Vagina (tissue), 2 donors: ENCODE measurements around the gene RPL7L1. TPM values are rescaled to one million over a fixed set of nuclear protein-coding genes. Genes with fewer than 3 reads are reported as not detected.

Experiments used
- DNase-seq, 2 donors: peaks; one replicate each; pipeline ENCODE4 v3.0.0-alpha.2; 2017; ENCODE audit errors: extremely low spot score in 2 of 2
- H3K27ac ChIP-seq: fragments of 200-600 bp; sonication (generic); one replicate; pipeline ENCODE4 v1.5.1; 2019
- H3K27me3 ChIP-seq: fragments of 200-600 bp; sonication (generic); one replicate; pipeline ENCODE4 v1.5.1; 2019
- H3K36me3 ChIP-seq, 2 donors: fragments of 200-600 bp; sonication (generic); one replicate each; pipeline ENCODE4 v1.5.1; 2017 to 2019
- H3K4me1 ChIP-seq: fragments of 200-600 bp; sonication (generic); one replicate; pipeline ENCODE4 v1.5.1; 2019
- H3K4me3 ChIP-seq, 2 donors: fragments of 200-600 bp; sonication (generic); 1 replicate in 1 of 2; 2 replicates in 1 of 2; pipeline ENCODE4 v1.5.1; 2016 to 2019
- H3K9me3 ChIP-seq: fragments of 200-600 bp; sonication (generic); one replicate; pipeline ENCODE4 v1.5.1; 2019
- POLR2A ChIP-seq, 2 donors: fragments of 450-650 bp; IDR thresholded peaks; one replicate each; pipeline ENCODE4 v1.6.1; 2017; ENCODE audit warnings: antibody characterized with exemption in 2 of 2, mild to moderate bottlenecking in 2 of 2, moderate library complexity in 2 of 2
- POLR2AphosphoS5 ChIP-seq, 2 donors: sonication (generic); formaldehyde crosslinking; IDR thresholded peaks; one replicate each; pipeline ENCODE4 v1.9.0; 2017; ENCODE audit warnings: antibody characterized with exemption in 2 of 2, mild to moderate bottlenecking in 2 of 2, low read depth in 1 of 2; ENCODE audit not compliant: insufficient read depth in 1 of 2
- intact Hi-C: fragments of 100-400 bp; cut with DNase I; formaldehyde crosslinking; loops from one replicate; pipeline ENCODE4 v1.15.1; 2023
- total RNA-seq: library from RNA; depleted of rRNA; stranded (reverse); fragments of >200 nt; gene quantifications from one replicate; pipeline ENCODE4 v1.2.3, GENCODE V29; 2016
- TF ChIP-seq, protein P1 (sequence below), 3 experiments: fragments of 450-650 bp in 2 of 3; fragments of 200-600 bp in 1 of 3; sonication (generic) in 1 of 3; IDR thresholded peaks; one replicate each; pipeline ENCODE4 v1.5.1; 2017 to 2019; ENCODE audit warnings: antibody characterized with exemption in 3 of 3, mild to moderate bottlenecking in 2 of 3, moderate library complexity in 2 of 3

The RPL7L1 gene
- total RNA-seq, 1 donor from 2014 or later, result 55.7 TPM

- peaks cover 0 to 44% of the 10 kb centered on the region in 2 donors for H3K36me3 ChIP-seq
- no peak overlapping the region for H3K4me3 ChIP-seq
- no peaks in the 10 kb centered on the region for H3K27me3 ChIP-seq
- H3K27ac ChIP-seq, result no peak overlapping the region
- H3K9me3 ChIP-seq, result no peaks in the 10 kb centered on the region
- TF ChIP-seq POLR2A (IDR thresholded peaks at IDR 0.05) (no peak), POLR2AphosphoS5 (IDR thresholded peaks at IDR 0.05; ENCODE audit: insufficient read depth in 1 of 2, low read depth in 1 of 2) (no peak)
- TF ChIP-seq, protein P1, sequence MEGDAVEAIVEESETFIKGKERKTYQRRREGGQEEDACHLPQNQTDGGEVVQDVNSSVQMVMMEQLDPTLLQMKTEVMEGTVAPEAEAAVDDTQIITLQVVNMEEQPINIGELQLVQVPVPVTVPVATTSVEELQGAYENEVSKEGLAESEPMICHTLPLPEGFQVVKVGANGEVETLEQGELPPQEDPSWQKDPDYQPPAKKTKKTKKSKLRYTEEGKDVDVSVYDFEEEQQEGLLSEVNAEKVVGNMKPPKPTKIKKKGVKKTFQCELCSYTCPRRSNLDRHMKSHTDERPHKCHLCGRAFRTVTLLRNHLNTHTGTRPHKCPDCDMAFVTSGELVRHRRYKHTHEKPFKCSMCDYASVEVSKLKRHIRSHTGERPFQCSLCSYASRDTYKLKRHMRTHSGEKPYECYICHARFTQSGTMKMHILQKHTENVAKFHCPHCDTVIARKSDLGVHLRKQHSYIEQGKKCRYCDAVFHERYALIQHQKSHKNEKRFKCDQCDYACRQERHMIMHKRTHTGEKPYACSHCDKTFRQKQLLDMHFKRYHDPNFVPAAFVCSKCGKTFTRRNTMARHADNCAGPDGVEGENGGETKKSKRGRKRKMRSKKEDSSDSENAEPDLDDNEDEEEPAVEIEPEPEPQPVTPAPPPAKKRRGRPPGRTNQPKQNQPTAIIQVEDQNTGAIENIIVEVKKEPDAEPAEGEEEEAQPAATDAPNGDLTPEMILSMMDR (IDR thresholded peaks at IDR 0.05), result no peak
- DNase-seq, result no peak
- peaks cover 10% of the 10 kb centered on the region for H3K4me1 ChIP-seq
- intact Hi-C loops, result no loop called here
These were observed 58.4 kb downstream of the RPL7L1 start for GRCh38 chr6:42937548-42938427.

- peaks cover 0 to 44% of the 10 kb centered on the region in 2 donors for H3K36me3 ChIP-seq
- H3K4me1 ChIP-seq, result peaks cover 3% of the 10 kb centered on the region
- no peak for TF ChIP-seq POLR2A (IDR thresholded peaks at IDR 0.05)
- TF ChIP-seq, protein P1 (IDR thresholded peaks at IDR 0.05), result no peak
- no peak for TF ChIP-seq POLR2AphosphoS5 (IDR thresholded peaks at IDR 0.05; ENCODE audit: insufficient read depth in 1 of 2, low read depth in 1 of 2)
- no peaks in the 10 kb centered on the region for H3K9me3 ChIP-seq
- H3K4me3 ChIP-seq, result no peak overlapping the region
- H3K27me3 ChIP-seq, result no peaks in the 10 kb centered on the region
- no peak overlapping the region for H3K27ac ChIP-seq
- DNase-seq, result no peak
- intact Hi-C loops, result no loop called here
These were observed 59.0 kb downstream of the RPL7L1 start for GRCh38 chr6:42938428-42938796.

- Histone ChIP-seq H3K4me3 (no peak overlapping the region), H3K4me1 (no peaks in the 10 kb centered on the region), H3K27me3 (no peaks in the 10 kb centered on the region), H3K27ac (no peak overlapping the region), H3K36me3 (peaks cover 0 to 44% of the 10 kb centered on the region in 2 donors), H3K9me3 (no peaks in the 10 kb centered on the region)
- no peak for DNase-seq
- no peak for TF ChIP-seq POLR2A (IDR thresholded peaks at IDR 0.05)
- TF ChIP-seq POLR2AphosphoS5 (IDR thresholded peaks at IDR 0.05; ENCODE audit: insufficient read depth in 1 of 2, low read depth in 1 of 2), result no peak
- TF ChIP-seq, protein P1 (IDR thresholded peaks at IDR 0.05), result no peak
- intact Hi-C loops, result no loop called here
These were observed 59.8 kb downstream of the RPL7L1 start for GRCh38 chr6:42938987-42939809.

Other genes starting within 250 kb of the RPL7L1 start
- not detected for gene PRPH2, start 157.0 kb upstream of the RPL7L1 start, total RNA-seq
- 16.7 TPM for gene TBCC, start 133.5 kb upstream of the RPL7L1 start, total RNA-seq
- gene BICRAL, start 97.6 kb upstream of the RPL7L1 start, total RNA-seq, result 19.2 TPM
- not detected for gene PTCRA, start 36.4 kb downstream of the RPL7L1 start, total RNA-seq
- 30.2 TPM for gene CNPY3, start 49.9 kb downstream of the RPL7L1 start, total RNA-seq
- 1.5 TPM for gene GNMT, start 81.1 kb downstream of the RPL7L1 start, total RNA-seq
- 19.6 TPM for gene PEX6, start 99.6 kb downstream of the RPL7L1 start, total RNA-seq
- 26.3 TPM for gene PPP2R5D, start 105.0 kb downstream of the RPL7L1 start, total RNA-seq
- gene MEA1, start 134.3 kb downstream of the RPL7L1 start, total RNA-seq, result 40.3 TPM
- gene KLHDC3, start 134.6 kb downstream of the RPL7L1 start, total RNA-seq, result 52.1 TPM
- 36.6 TPM for gene RRP36, start 142.0 kb downstream of the RPL7L1 start, total RNA-seq
- 13.0 TPM for gene CUL7, start 174.2 kb downstream of the RPL7L1 start, total RNA-seq
- gene MRPL2, start 179.8 kb downstream of the RPL7L1 start, total RNA-seq, result 14.2 TPM
- 17.2 TPM for gene KLC4, start 180.0 kb downstream of the RPL7L1 start, total RNA-seq
- gene PTK7, start 196.7 kb downstream of the RPL7L1 start, total RNA-seq, result 62.1 TPM